HS-5 (cell line): ENCODE results near the gene GNB1L.

Experiments used
- DNase-seq: peaks from one replicate; pipeline ENCODE4 v3.0.0-alpha.2; 2012; ENCODE audit warnings: low read depth

GNB1L gene

GRCh38 chr22:19748991-19749664 lies 105.5 kb downstream of the GNB1L start:
- no peak for DNase-seq

DNA sequence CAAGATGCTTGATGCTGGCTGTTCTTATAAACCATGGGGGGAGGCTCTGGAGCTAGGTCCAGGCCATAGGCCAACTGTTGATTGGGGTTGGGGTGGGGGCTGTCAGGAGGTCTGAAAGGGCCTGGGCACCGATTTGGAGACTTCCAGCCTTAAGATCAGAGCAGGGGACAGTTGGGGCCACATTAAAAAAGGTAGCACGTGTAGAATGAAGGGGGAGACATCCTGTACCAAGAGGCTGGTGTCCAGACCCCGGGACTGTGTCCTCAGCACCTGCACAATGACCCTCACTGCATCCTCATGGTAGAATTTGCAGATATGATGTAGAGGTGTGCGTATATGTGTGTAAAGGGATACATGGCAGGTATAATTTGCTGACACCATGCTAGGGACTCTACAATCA lies 106.5 kb downstream of the GNB1L start:
- no peak for DNase-seq

DNA sequence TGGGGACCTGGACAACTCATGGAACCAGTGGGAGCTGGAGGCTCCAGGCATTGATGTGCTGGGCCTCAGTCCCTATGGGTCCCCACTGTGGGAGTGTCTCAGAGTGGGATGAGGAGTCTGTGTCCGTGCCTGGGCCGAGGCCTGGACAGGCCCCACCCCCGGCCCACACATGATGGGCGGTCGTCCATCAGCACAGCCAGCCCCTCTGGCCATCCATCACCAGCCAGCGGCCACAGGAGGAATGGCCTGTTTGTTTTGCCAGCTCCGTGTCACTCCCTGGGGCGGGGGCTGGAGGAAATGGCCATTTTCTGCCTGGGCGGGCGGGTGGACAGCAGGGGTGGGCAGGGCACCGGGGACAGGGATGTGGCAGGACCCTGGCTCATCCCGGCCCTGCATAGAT lies 107.1 kb downstream of the GNB1L start:
- DNase-seq = no peak

DNA sequence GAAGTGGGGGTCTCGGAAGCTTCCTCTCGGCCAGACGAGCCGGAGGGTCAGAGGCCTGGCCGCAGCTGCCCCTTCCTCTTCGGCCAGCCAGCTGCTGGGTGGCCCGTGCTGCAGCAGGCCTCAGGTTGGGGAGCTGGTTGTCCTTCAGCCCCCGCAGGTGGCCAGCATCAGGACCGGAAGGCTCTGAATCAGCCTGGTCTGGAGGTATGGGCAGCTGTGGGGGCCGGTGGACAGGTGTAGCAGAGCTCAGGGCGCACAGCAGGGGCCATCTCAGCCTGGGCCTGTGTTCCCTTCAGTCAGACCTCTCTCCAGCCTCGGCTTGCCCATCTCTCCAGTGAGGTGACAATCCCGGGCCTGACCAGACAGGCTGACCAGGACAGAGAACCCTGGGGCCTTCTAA lies 107.9 kb downstream of the GNB1L start:
- DNase-seq = no peak

- no peak for DNase-seq
These were observed 109.2 kb downstream of the GNB1L start for GRCh38 chr22:19745155-19746101.

GRCh38 chr22:19744350-19745006 lies 110.2 kb downstream of the GNB1L start:
- DNase-seq = no peak

DNA sequence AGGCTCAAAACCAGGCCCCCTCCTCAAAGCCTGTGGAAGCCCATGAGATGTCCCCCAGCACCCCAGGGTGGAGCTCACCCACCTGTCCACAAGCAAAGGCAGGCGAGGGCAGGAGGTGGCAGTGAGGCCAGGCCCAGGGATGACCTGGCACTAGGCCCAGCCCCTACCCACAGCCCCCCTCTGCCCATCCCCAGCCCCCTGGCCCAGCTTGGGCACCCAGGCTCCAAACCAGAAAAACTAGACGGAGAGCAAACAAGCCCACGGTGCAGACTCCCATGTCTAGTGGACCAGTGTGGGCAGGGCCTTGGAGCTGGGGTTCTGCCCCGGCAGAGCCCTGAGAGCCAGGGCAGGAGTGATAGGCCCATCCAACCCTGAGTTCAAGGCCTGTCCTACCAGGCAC lies 111.0 kb downstream of the GNB1L start:
- no peak for DNase-seq

DNA sequence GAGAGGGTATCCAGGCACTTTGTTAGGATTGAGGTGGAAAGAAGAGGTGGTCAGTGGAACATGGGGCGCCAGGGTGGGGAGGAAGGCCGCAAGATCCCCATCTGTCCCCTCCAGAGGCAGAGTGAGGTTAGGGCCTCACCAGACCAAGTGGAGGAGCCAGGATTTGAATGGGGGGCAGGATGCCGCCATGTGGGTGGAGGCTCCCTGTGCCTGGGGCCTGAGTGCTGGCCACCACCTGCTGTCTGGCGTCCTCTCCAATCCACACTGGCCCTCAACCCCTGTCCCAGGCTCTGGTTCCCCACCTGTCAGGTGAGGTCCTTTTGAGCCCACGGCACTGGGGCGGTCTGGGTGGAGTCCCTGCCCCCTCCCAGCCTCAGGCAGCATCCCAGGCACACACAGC lies 111.6 kb downstream of the GNB1L start:
- no peak for DNase-seq

GRCh38 chr22:19742160-19743066 lies 112.3 kb downstream of the GNB1L start:
- no peak for DNase-seq

GRCh38 chr22:19741053-19741452 lies 113.6 kb downstream of the GNB1L start:
- no peak for DNase-seq

- DNase-seq = no peak
These were observed 114.1 kb downstream of the GNB1L start for GRCh38 chr22:19740586-19740985.

DNA sequence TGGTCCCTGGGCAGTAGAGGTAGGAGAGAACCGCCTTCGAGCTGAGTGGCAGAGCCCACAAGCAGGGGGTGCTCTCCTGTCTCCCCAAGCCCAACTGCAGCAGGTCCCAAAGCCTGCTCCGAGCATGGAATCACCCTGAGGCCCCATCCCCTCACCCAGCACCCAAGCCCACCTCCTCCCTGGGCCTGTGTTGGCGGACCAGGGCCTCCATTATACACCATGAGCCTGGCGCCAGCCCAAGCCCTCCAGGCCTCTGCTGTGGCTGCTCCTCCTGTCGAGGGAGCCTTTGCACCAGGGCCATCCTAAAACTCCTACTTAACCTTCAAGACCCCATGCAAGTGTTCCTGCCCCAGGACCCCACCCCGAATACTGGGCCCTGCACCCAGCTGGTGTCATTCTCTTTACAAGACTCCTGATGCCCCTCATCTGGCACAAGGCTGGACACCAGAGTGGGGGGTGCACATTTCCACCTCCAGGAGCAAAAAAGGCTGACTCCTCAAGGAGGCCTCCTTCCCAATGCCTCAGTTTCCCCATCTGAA lies 114.7 kb downstream of the GNB1L start:
- no peak for DNase-seq

GRCh38 chr22:19739448-19739895 lies 115.2 kb downstream of the GNB1L start:
- DNase-seq = no peak

- DNase-seq = no peak
These were observed 115.8 kb downstream of the GNB1L start for GRCh38 chr22:19738664-19739447.

GRCh38 chr22:19737846-19738663 lies 116.6 kb downstream of the GNB1L start:
- DNase-seq = no peak

DNA sequence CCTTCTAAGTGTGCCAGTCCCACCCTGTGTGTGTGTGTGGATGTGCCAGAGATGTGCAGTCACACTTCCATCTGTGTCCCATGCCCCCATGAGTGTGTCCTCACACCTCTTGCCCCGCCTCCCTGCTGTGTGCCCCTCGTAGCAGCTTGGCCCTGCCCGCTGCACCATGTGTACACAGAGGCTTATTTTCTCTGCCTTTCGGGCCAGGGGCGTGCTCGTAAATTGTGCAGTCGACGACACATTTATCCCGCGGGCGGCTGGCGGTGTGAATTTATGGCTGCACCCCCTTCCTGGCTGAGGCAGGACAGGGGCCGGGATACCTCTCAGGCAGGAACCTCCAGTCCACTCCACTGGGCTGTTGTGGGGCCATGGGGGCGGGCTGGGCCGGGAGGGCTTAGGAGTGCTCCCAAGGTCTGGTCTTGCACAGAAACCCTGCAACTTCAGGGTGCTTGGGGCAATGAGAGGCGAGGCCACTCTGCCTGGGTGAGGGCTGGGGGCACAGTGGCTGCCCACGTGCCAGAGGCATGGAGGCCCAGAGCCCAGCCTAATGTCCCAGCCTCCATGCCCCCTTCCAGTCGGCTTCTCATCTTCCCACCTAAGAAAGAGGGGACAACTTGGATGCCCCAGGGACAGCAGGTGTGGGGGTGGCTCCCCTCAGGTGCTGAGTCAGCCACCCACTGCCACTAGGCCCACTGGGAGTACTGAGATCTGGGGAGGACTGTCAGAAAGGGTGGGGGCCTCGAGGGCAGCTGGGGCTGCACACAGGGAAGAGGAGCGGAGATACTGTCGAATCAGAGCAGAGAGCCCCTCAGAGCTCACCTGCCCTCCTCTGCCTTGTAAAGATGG lies 118.8 kb downstream of the GNB1L start:
- DNase-seq = no peak

GRCh38 chr22:19734837-19735382 lies 119.8 kb downstream of the GNB1L start:
- DNase-seq = no peak

- DNase-seq = no peak
These were observed 120.5 kb downstream of the GNB1L start for GRCh38 chr22:19734163-19734562.
